Activated CD4-positive, alpha-beta T cell treated with anti-CD3 and anti-CD28 coated beads for 36 hours (primary cell): ENCODE data around the gene LRMDA. TPM values are rescaled to one million over a fixed set of nuclear protein-coding genes. Genes with fewer than 3 reads are reported as not detected.

Experiments used
- ATAC-seq: fragments of 200-7000 bp; cut with Tn5 transposase; one replicate; pipeline ENCODE4 v1.10.0; 2021; ENCODE audit warnings: mild to moderate bottlenecking, moderate library complexity
- CTCF ChIA-PET: fragments of 350-600 bp; sonication (Branson Sonifier 250); formaldehyde crosslinking; loops from one replicate; lab custom pipeline; 2021; ENCODE audit warnings: antibody characterized with exemption; lab: Charles Lee
- POLR2A ChIA-PET: fragments of 350-600 bp; sonication (Branson Sonifier 250); formaldehyde crosslinking; loops from one replicate; lab custom pipeline; 2021; ENCODE audit warnings: antibody characterized with exemption, inconsistent platforms; lab: Charles Lee
- DNase-seq: peaks from one replicate; pipeline ENCODE4 v3.0.0-alpha.2; 2020
- H3K27ac Mint-ChIP-seq: one replicate; pipeline ENCODE4 v1.8.0; 2021; ENCODE audit warnings: mixed read lengths
- H3K27me3 Mint-ChIP-seq: one replicate; pipeline ENCODE4 v1.8.0; 2021; ENCODE audit warnings: mixed read lengths
- H3K36me3 Mint-ChIP-seq: one replicate; pipeline ENCODE4 v1.8.0; 2021; ENCODE audit warnings: low read depth, mixed read lengths
- H3K4me1 Mint-ChIP-seq: one replicate; pipeline ENCODE4 v1.8.0; 2021; ENCODE audit warnings: mixed read lengths
- H3K4me3 Mint-ChIP-seq: one replicate; pipeline ENCODE4 v1.8.0; 2021; ENCODE audit warnings: mild to moderate bottlenecking, moderate library complexity, mixed read lengths
- H3K9me3 Mint-ChIP-seq: one replicate; pipeline ENCODE4 v1.8.0; 2021; ENCODE audit warnings: low read depth, mixed read lengths
- intact Hi-C, 2 experiments: fragments of 100-400 bp; cut with DNase I in 1 of 2; cut with micrococcal nuclease in 1 of 2; formaldehyde crosslinking; loops; one replicate each; pipeline versions ENCODE4 v1.14.2 to v1.15.1; 2022 to 2024; cut with DNase I, micrococcal nuclease
- total RNA-seq, 2 experiments: library from RNA; stranded (reverse); gene quantifications; one replicate each; pipeline ENCODE4 v1.2.3, GENCODE V29; 2021

The LRMDA gene
- total RNA-seq, 2 experiments from 2014 or later, result not detected

GRCh38 chr10:75532253-75532924 lies 101.0 kb downstream of the LRMDA start:
- Mint-ChIP-seq H3K36me3 (no peaks in the 10 kb centered on the region), H3K9me3 (no peaks in the 10 kb centered on the region), H3K27me3 (peaks cover 7% of the 10 kb centered on the region), H3K4me3 (no peak overlapping the region), H3K27ac (no peak overlapping the region), H3K4me1 (no peaks in the 10 kb centered on the region)
- ChIA-PET POLR2A (no interaction called here), CTCF (no interaction called here)
- DNase-seq, result no peak
- ATAC-seq, result peak; percentile 33
- intact Hi-C loops, result no loop called here

DNA sequence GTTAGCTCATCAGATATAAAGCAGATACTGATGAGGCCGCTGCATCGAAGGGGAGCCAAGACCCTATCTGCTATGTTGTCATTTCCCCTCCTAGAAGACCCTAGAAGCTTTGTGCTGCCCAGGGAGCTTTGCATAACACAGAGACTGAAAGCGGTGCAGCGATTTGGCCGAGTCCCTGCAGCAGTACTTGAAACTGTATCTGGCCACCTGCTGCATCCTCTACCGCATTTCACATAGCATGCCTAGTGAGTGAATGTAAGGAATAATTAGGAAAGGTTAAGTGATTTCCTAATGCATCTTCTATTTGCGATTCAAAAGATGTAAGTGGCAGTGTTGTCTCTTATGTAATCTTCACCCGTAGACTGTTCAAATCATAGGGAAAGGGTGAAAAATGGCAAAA lies 106.7 kb downstream of the LRMDA start:
- Mint-ChIP-seq H3K4me3 (no peak overlapping the region), H3K4me1 (no peaks in the 10 kb centered on the region), H3K36me3 (no peaks in the 10 kb centered on the region), H3K9me3 (no peaks in the 10 kb centered on the region), H3K27me3 (peaks cover 2% of the 10 kb centered on the region), H3K27ac (no peak overlapping the region)
- ChIA-PET CTCF (interaction anchor here (0.5 to 0.8 kb wide), 3 partner anchors 9 to 1613 kb away, joined by 3 read pairs; no protein-coding TSS in a partner anchor), POLR2A (no interaction called here)
- intact Hi-C loops, result no loop called here
- DNase-seq, result no peak
- ATAC-seq, result no peak

DNA sequence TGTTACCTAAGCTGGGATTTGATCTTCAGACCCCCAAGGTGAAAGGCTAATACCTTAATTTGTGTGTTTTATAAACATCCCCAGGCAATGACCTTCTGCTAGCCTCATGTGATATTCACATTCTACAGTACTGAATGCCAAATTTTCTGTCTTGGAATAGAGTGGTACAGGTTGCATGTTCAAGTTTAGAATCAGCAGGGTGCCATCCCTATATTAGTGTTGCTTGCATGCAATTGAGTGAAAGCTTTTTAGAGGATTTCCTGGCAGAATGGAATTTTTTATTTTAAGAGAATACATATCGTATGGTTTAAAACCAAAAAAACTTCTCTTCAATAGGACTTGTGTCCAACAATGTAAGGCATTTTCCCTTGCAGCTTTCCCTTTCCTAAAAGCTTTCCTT lies 107.3 kb downstream of the LRMDA start:
- ATAC-seq, result no peak
- H3K4me3 Mint-ChIP-seq, result no peak overlapping the region
- H3K27me3 Mint-ChIP-seq, result peaks cover 2% of the 10 kb centered on the region
- intact Hi-C loops, result no loop called here
- no peaks in the 10 kb centered on the region for H3K4me1 Mint-ChIP-seq
- CTCF ChIA-PET, result no interaction called here
- no peaks in the 10 kb centered on the region for H3K9me3 Mint-ChIP-seq
- no peak for DNase-seq
- no peaks in the 10 kb centered on the region for H3K36me3 Mint-ChIP-seq
- POLR2A ChIA-PET, result no interaction called here
- no peak overlapping the region for H3K27ac Mint-ChIP-seq

GRCh38 chr10:75540357-75540966 lies 109.0 kb downstream of the LRMDA start:
- H3K4me3 Mint-ChIP-seq, result no peak overlapping the region
- no peaks in the 10 kb centered on the region for H3K9me3 Mint-ChIP-seq
- no peaks in the 10 kb centered on the region for H3K36me3 Mint-ChIP-seq
- no peak for ATAC-seq
- peaks cover 7% of the 10 kb centered on the region for H3K27me3 Mint-ChIP-seq
- intact Hi-C loops, result no loop called here
- CTCF ChIA-PET, result interaction anchor here (0.6 to 1.0 kb wide), 2 partner anchors 14 to 248 kb away, joined by 3 read pairs; no protein-coding TSS in a partner anchor
- H3K27ac Mint-ChIP-seq, result no peak overlapping the region
- no peak for DNase-seq
- POLR2A ChIA-PET, result interaction anchor here (0.6 kb wide), 1 partner anchor 8 kb away, joined by 4 read pairs; no protein-coding TSS in a partner anchor
- H3K4me1 Mint-ChIP-seq, result no peaks in the 10 kb centered on the region

GRCh38 chr10:75540981-75541380 lies 109.6 kb downstream of the LRMDA start:
- no peak overlapping the region for H3K27ac Mint-ChIP-seq
- H3K36me3 Mint-ChIP-seq, result no peaks in the 10 kb centered on the region
- ChIA-PET CTCF (interaction anchor here (0.6 kb wide), 1 partner anchor 247 kb away, joined by 3 read pairs; no protein-coding TSS in a partner anchor), POLR2A (interaction anchor here (0.6 kb wide), 1 partner anchor 8 kb away, joined by 4 read pairs; no protein-coding TSS in a partner anchor)
- H3K9me3 Mint-ChIP-seq, result no peaks in the 10 kb centered on the region
- peaks cover 7% of the 10 kb centered on the region for H3K27me3 Mint-ChIP-seq
- intact Hi-C loops, result no loop called here
- ATAC-seq (no peak), DNase-seq (no peak)
- H3K4me3 Mint-ChIP-seq, result no peak overlapping the region
- H3K4me1 Mint-ChIP-seq, result no peaks in the 10 kb centered on the region

DNA sequence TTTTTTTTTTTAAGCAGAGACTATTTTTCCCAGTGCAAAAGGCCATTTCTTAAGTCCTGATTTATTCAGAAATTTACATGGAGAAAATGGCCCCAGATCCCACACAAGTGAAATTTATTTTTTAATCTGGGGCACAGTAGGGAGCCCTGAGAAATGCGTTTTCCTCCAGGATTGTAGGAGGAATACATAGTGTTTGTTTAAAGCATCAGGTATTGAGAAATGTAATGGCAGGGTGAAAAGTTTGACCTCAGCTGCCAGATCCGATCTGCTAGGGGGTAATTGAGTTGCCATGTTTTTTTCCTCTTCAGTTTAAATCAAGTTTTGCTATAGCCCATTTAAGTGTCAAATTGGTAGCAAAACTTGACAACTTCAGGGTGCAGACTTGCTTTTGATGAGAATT lies 110.0 kb downstream of the LRMDA start:
- DNase-seq, result no peak
- Mint-ChIP-seq H3K4me3 (no peak overlapping the region), H3K36me3 (no peaks in the 10 kb centered on the region), H3K9me3 (no peaks in the 10 kb centered on the region), H3K27me3 (peaks cover 7% of the 10 kb centered on the region), H3K4me1 (no peaks in the 10 kb centered on the region), H3K27ac (no peak overlapping the region)
- intact Hi-C loops, result no loop called here
- ChIA-PET POLR2A (no interaction called here), CTCF (interaction anchor here (0.6 kb wide), 1 partner anchor 247 kb away, joined by 3 read pairs; no protein-coding TSS in a partner anchor)
- ATAC-seq, result no peak

GRCh38 chr10:75542084-75542483 lies 110.7 kb downstream of the LRMDA start:
- CTCF ChIA-PET, result no interaction called here
- no peak overlapping the region for H3K4me3 Mint-ChIP-seq
- no peaks in the 10 kb centered on the region for H3K36me3 Mint-ChIP-seq
- DNase-seq (no peak), ATAC-seq (no peak)
- POLR2A ChIA-PET, result no interaction called here
- H3K4me1 Mint-ChIP-seq, result no peaks in the 10 kb centered on the region
- intact Hi-C loops, result no loop called here
- peaks cover 7% of the 10 kb centered on the region for H3K27me3 Mint-ChIP-seq
- H3K9me3 Mint-ChIP-seq, result no peaks in the 10 kb centered on the region
- H3K27ac Mint-ChIP-seq, result no peak overlapping the region

GRCh38 chr10:75542906-75543305 lies 111.5 kb downstream of the LRMDA start:
- no peak for ATAC-seq
- intact Hi-C loops, result no loop called here
- no peaks in the 10 kb centered on the region for H3K9me3 Mint-ChIP-seq
- ChIA-PET CTCF (no interaction called here), POLR2A (no interaction called here)
- no peak overlapping the region for H3K27ac Mint-ChIP-seq
- H3K4me1 Mint-ChIP-seq, result no peaks in the 10 kb centered on the region
- H3K4me3 Mint-ChIP-seq, result no peak overlapping the region
- H3K36me3 Mint-ChIP-seq, result no peaks in the 10 kb centered on the region
- H3K27me3 Mint-ChIP-seq, result peaks cover 7% of the 10 kb centered on the region
- no peak for DNase-seq

DNA sequence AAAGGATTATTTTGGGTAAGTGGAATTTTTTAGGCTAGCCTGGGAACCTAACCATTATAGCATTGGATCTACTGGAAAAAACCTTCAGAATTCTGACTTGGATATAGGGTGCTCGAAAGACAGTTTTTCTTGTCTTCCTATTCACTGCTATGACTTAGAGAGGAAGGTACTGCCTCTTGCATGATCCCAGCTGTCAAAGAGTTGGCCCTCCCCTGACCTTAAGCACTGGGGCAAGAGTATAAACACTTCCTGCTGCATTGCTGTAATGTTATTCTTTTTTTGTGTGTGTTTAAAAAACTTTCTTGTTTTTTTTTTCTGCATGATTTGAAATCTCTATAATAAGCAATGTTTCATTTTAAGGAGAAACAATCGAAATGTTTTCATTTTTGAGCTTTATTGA lies 113.0 kb downstream of the LRMDA start:
- H3K9me3 Mint-ChIP-seq, result no peaks in the 10 kb centered on the region
- no peak for ATAC-seq
- CTCF ChIA-PET, result no interaction called here

DNA sequence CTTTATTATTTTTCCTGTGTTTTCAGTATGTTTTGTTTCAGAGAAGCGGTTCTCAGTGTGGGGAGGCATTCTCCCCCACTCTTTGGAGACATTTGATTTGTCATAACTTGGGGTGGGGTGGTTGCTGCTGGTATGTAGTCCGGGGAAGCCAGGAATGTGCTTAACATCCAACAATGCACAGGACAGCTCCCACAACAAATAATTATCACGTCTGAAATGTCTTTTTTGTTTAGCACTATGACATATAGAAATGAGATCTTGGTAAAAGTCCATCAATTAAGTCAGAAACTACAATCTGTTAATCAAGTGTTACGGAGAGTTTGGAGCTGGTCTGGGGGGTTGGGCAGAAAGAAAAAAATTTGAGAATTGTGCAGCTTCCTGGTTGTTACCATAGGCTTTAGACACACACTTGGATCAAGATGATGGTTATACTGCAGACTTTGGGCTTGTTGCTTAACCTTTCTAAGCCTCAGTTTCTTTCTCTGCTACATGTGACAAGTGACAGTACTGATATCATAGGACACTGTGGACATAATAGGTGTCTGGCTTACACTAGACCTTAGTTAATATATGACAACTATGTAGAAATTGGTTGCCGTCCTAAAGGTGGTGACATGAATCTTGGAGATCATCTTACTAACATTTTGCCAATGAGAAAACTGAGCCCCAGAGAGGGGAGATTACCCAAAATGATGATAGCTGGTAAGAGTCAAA lies 113.7 kb downstream of the LRMDA start:
- no peak for DNase-seq
- Mint-ChIP-seq H3K9me3 (no peaks in the 10 kb centered on the region), H3K4me3 (no peak overlapping the region), H3K27ac (no peak overlapping the region), H3K4me1 (no peaks in the 10 kb centered on the region), H3K36me3 (no peaks in the 10 kb centered on the region), H3K27me3 (peaks cover 7% of the 10 kb centered on the region)
- intact Hi-C loops, result no loop called here
- ChIA-PET POLR2A (no interaction called here), CTCF (no interaction called here)
- no peak for ATAC-seq

More for the DNA sequence above, 113.0 kb downstream of the LRMDA start:
- no peak for DNase-seq
- intact Hi-C loops, result no loop called here
- H3K36me3 Mint-ChIP-seq, result no peaks in the 10 kb centered on the region
- no peak overlapping the region for H3K4me3 Mint-ChIP-seq
- no peak overlapping the region for H3K27ac Mint-ChIP-seq
- no peaks in the 10 kb centered on the region for H3K4me1 Mint-ChIP-seq
- peaks cover 7% of the 10 kb centered on the region for H3K27me3 Mint-ChIP-seq
- POLR2A ChIA-PET, result no interaction called here

DNA sequence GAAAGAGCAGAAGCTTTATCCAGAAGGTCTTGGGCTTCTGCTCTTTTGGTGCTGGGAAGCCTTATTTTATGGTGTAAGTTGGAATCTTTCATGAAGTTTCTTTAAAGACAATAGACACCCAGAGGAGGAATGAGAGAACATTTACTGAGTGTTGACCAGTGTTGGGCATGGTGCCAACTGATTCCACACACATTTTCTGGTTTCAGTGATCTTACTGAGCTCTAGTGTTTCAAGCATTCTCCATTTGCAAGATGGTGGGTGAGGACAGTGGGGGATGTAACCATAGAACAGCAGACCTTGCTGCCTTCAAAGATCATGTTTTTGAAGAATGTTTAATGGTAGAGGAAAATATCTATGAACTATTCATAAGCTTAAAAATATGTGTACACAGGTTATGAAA lies 114.6 kb downstream of the LRMDA start:
- CTCF ChIA-PET, result no interaction called here
- Mint-ChIP-seq H3K27ac (no peak overlapping the region), H3K9me3 (no peaks in the 10 kb centered on the region), H3K4me1 (no peaks in the 10 kb centered on the region), H3K36me3 (no peaks in the 10 kb centered on the region), H3K4me3 (no peak overlapping the region), H3K27me3 (peaks cover 7% of the 10 kb centered on the region)
- no peak for DNase-seq
- intact Hi-C loops, result no loop called here
- ATAC-seq, result no peak
- POLR2A ChIA-PET, result no interaction called here
